NT2/D1 (cell line): ENCODE measurements around the gene TINCR.

Experiments used
- SUZ12 ChIP-seq: IDR thresholded peaks from 2 replicates; pipeline ENCODE4 v1.6.1; 2011; ENCODE audit not compliant: insufficient read length, insufficient read depth; ENCODE audit errors: extremely low read depth
- YY1 ChIP-seq: IDR thresholded peaks from 2 replicates; pipeline ENCODE4 v1.6.1; 2011; ENCODE audit not compliant: insufficient read length, insufficient read depth
- ZNF274 ChIP-seq: IDR thresholded peaks from 2 replicates; pipeline ENCODE4 v1.6.1; 2011; ENCODE audit warnings: mild to moderate bottlenecking, low read depth, low read length

GRCh38 chr19:5534787-5535586 is 32.8 kb downstream of the TINCR start:
- TF ChIP-seq ZNF274 (no peak), SUZ12 (no peak), YY1 (no peak)
